ENCODE data around the gene N4BP2L2.

Gene N4BP2L2

DNA sequence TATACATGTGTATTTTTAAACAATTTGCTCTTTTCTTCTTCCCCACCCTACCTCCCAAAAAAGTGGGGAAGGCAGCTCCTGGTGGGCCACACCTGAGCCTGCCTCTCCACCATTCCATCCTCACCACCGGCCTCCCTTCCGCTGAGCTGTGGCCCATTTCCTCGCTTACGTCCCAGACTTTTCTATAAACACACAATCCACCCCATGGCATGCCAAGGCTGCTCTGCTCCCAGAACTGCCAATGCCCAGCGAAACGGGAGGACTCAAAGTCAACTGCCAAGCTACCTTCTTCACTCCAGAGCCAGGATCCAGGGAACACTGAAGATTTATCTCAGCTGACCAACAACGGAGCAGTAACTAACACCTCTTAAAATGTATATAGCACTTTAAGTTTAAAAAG is 113.4 kb downstream of the N4BP2L2 start:
- H3K4me3 ChIP-seq (ENCODE audit: control insufficient read depth, low read depth, low read length): no peak overlapping the region
- DNase-seq (ENCODE audit: low read depth): no peak
- TF ChIP-seq, protein P1, sequence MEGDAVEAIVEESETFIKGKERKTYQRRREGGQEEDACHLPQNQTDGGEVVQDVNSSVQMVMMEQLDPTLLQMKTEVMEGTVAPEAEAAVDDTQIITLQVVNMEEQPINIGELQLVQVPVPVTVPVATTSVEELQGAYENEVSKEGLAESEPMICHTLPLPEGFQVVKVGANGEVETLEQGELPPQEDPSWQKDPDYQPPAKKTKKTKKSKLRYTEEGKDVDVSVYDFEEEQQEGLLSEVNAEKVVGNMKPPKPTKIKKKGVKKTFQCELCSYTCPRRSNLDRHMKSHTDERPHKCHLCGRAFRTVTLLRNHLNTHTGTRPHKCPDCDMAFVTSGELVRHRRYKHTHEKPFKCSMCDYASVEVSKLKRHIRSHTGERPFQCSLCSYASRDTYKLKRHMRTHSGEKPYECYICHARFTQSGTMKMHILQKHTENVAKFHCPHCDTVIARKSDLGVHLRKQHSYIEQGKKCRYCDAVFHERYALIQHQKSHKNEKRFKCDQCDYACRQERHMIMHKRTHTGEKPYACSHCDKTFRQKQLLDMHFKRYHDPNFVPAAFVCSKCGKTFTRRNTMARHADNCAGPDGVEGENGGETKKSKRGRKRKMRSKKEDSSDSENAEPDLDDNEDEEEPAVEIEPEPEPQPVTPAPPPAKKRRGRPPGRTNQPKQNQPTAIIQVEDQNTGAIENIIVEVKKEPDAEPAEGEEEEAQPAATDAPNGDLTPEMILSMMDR (conservative IDR thresholded peaks at IDR 0.05; ENCODE audit: control insufficient read depth, insufficient read depth, low read depth, low read length): no peak

GRCh38 chr13:32423592-32423991 is 115.0 kb downstream of the N4BP2L2 start:
- DNase-seq (ENCODE audit: low read depth): no peak
- TF ChIP-seq, protein P1 (conservative IDR thresholded peaks at IDR 0.05; ENCODE audit: control insufficient read depth, insufficient read depth, low read depth, low read length): no peak
- H3K4me3 ChIP-seq (ENCODE audit: control insufficient read depth, low read depth, low read length): no peak overlapping the region

- TF ChIP-seq, protein P1 (conservative IDR thresholded peaks at IDR 0.05; ENCODE audit: control insufficient read depth, insufficient read depth, low read depth, low read length): no peak
- no peak for DNase-seq (ENCODE audit: low read depth)
- H3K4me3 ChIP-seq (ENCODE audit: control insufficient read depth, low read depth, low read length): no peak overlapping the region
Measured at GRCh38 chr13:32419862-32420261, 118.7 kb downstream of the N4BP2L2 start.

DNA sequence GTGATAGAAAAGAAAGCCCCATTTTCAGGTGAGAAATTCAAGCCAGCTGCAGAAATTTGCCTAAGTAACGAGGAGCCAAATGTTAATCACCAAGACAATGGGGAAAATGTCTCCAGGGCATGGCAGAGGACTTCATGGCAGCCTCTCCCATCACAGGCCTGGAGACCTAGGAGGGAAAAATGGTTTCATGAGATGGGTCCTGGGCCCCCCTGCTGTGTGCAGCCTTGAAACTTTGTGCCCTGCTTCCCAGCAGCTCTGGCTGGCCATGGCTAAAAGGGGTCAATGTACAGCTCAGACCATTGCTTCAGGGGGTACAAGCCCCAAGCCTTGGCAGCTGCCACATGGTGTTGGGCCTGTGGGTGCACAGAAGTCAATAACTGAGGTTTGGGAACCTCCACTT is 120.6 kb downstream of the N4BP2L2 start:
- no peak overlapping the region for H3K4me3 ChIP-seq (ENCODE audit: control insufficient read depth, low read depth, low read length)
- TF ChIP-seq, protein P1 (conservative IDR thresholded peaks at IDR 0.05; ENCODE audit: control insufficient read depth, insufficient read depth, low read depth, low read length): no peak
- DNase-seq (ENCODE audit: low read depth): no peak

GRCh38 chr13:32415019-32415418 is 123.6 kb downstream of the N4BP2L2 start:
- TF ChIP-seq, protein P1 (conservative IDR thresholded peaks at IDR 0.05; ENCODE audit: control insufficient read depth, insufficient read depth, low read depth, low read length): peak; percentile 64

GRCh38 chr13:32414580-32414979 is 124.0 kb downstream of the N4BP2L2 start:
- TF ChIP-seq, protein P1 (conservative IDR thresholded peaks at IDR 0.05; ENCODE audit: control insufficient read depth, insufficient read depth, low read depth, low read length): no peak
- DNase-seq (ENCODE audit: low read depth): no peak
- H3K4me3 ChIP-seq (ENCODE audit: control insufficient read depth, low read depth, low read length): no peak overlapping the region

More at GRCh38 chr13:32415019-32415418, 123.6 kb downstream of the N4BP2L2 start:
- peak; percentile 28 for DNase-seq (ENCODE audit: low read depth)
- no peak overlapping the region for H3K4me3 ChIP-seq (ENCODE audit: control insufficient read depth, low read depth, low read length)

- no peak overlapping the region for H3K4me3 ChIP-seq (ENCODE audit: control insufficient read depth, low read depth, low read length)
- no peak for DNase-seq (ENCODE audit: low read depth)
- TF ChIP-seq, protein P1 (conservative IDR thresholded peaks at IDR 0.05; ENCODE audit: control insufficient read depth, insufficient read depth, low read depth, low read length): no peak
Measured at GRCh38 chr13:32413284-32413683, 125.3 kb downstream of the N4BP2L2 start.

Data from fibroblast of mammary gland (primary cell).